MM.1S (cell line): Measurements from ENCODE around the gene KRT79.

ENCODE experiments used
- EZH2 ChIP-seq: fragments of 300-600 bp; sonication (generic); optimal IDR thresholded peaks from 2 replicates; pipeline ENCODE3; 2017; ENCODE audit warnings: low read depth, mild to moderate bottlenecking, antibody characterized with exemption, low read length, mixed read lengths
- EZH2phosphoT487 ChIP-seq: fragments of 300-600 bp; sonication (generic); IDR thresholded peaks from 2 replicates; pipeline ENCODE4 v1.6.1; 2018; ENCODE audit warnings: antibody characterized with exemption, low read length
- TF ChIP-seq, protein P1 (sequence below): fragments of 300-600 bp; sonication (generic); IDR thresholded peaks from 2 replicates; pipeline ENCODE4 v1.5.1; 2016; ENCODE audit warnings: antibody characterized with exemption, low read length, mixed read lengths

GRCh38 chr12:52796429-52796794 is 37.7 kb downstream of the KRT79 start:
- TF ChIP-seq, protein P1, sequence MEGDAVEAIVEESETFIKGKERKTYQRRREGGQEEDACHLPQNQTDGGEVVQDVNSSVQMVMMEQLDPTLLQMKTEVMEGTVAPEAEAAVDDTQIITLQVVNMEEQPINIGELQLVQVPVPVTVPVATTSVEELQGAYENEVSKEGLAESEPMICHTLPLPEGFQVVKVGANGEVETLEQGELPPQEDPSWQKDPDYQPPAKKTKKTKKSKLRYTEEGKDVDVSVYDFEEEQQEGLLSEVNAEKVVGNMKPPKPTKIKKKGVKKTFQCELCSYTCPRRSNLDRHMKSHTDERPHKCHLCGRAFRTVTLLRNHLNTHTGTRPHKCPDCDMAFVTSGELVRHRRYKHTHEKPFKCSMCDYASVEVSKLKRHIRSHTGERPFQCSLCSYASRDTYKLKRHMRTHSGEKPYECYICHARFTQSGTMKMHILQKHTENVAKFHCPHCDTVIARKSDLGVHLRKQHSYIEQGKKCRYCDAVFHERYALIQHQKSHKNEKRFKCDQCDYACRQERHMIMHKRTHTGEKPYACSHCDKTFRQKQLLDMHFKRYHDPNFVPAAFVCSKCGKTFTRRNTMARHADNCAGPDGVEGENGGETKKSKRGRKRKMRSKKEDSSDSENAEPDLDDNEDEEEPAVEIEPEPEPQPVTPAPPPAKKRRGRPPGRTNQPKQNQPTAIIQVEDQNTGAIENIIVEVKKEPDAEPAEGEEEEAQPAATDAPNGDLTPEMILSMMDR = no peak
- TF ChIP-seq EZH2 (no peak), EZH2phosphoT487 (no peak)
